Lower leg skin (tissue), 3 donors: Measurements from ENCODE around the gene RGS11.

Experiments used
- POLR2A ChIP-seq, 2 donors: fragments of 450-650 bp; IDR thresholded peaks; one replicate each; pipeline ENCODE4 v1.6.1; 2016 to 2017; ENCODE audit warnings: antibody characterized with exemption in 2 of 2, mild to moderate bottlenecking in 1 of 2, moderate library complexity in 1 of 2
- TF ChIP-seq, protein P1 (sequence below), 3 donors: fragments of 450-650 bp; IDR thresholded peaks; one replicate each; pipeline ENCODE4 v1.5.1; 2016; ENCODE audit warnings: antibody characterized with exemption in 3 of 3, mild to moderate bottlenecking in 3 of 3, moderate library complexity in 2 of 3

DNA sequence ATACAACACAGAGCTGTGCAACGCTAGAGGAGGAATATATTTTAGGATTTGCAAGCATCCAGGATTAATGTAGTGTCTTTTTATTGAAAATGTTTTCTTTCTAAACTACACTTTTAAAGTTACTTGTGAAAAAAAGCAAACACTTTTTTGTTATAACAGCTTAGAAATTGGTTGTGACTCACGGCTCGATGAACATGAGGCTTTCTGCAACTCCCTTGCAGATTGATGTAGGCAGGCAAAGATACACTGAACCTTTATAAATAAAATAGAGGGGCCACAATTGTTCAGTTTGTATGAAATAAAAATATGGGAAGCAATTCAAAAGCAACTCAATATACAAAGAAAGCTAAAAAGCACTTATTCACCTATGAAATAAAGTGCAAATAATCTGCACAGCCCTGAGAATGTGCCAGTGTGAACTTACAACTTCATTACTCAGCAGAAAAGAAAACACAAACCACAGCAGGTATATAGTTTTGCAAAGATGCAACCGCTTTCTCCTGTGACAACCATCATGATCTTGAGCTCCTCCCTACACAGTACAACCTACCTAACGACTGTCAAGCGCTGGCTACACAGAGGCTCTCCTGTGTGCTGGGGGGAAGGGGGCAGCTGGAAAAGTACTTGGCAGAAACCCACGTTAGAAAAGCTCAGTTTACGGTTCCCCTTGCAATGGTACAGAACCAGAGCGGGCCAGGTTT lies 47.4 kb downstream of the RGS11 start:
- TF ChIP-seq, protein P1, sequence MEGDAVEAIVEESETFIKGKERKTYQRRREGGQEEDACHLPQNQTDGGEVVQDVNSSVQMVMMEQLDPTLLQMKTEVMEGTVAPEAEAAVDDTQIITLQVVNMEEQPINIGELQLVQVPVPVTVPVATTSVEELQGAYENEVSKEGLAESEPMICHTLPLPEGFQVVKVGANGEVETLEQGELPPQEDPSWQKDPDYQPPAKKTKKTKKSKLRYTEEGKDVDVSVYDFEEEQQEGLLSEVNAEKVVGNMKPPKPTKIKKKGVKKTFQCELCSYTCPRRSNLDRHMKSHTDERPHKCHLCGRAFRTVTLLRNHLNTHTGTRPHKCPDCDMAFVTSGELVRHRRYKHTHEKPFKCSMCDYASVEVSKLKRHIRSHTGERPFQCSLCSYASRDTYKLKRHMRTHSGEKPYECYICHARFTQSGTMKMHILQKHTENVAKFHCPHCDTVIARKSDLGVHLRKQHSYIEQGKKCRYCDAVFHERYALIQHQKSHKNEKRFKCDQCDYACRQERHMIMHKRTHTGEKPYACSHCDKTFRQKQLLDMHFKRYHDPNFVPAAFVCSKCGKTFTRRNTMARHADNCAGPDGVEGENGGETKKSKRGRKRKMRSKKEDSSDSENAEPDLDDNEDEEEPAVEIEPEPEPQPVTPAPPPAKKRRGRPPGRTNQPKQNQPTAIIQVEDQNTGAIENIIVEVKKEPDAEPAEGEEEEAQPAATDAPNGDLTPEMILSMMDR (IDR thresholded peaks at IDR 0.05): no peak
- no peak for TF ChIP-seq POLR2A (IDR thresholded peaks at IDR 0.05)
